ENCODE results near the gene ANKFN1. TPM values are rescaled to one million over a fixed set of nuclear protein-coding genes. Genes with fewer than 3 reads are reported as not detected.

Gene ANKFN1
- total RNA-seq, 1 donor from 2014 or later = not detected

DNA sequence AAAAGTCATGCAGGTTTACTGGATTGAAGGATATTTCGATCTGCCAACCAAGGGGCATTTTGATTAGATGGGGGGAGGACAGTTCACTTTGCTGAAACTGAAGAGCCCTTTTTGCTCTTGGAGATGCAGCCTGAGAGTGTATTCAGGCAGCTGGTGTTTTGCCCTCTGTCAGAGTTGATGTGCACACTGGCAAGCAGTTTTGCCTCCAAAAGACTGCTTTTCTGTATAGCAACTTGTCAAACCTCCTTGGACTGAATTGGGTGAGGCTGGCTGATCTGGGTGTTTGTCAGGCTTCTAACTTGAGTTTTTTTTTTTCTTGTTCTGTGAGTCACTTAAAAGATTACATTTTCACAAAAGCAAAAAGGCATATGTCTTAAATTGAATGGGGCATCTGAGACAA lies 22.6 kb upstream of the ANKFN1 start:
- H3K4me3 Mint-ChIP-seq = no peak overlapping the region
- no peaks in the 10 kb centered on the region for H3K4me1 Mint-ChIP-seq
- intact Hi-C loops (cut with micrococcal nuclease) = no loop called here
- H3K27me3 Mint-ChIP-seq = peaks cover 7% of the 10 kb centered on the region
- no peak overlapping the region for H3K27ac Mint-ChIP-seq
- no peaks in the 10 kb centered on the region for H3K9me3 Mint-ChIP-seq
- H3K36me3 Mint-ChIP-seq (ENCODE audit: low read depth) = no peaks in the 10 kb centered on the region
- DNase-seq = no peak

DNA sequence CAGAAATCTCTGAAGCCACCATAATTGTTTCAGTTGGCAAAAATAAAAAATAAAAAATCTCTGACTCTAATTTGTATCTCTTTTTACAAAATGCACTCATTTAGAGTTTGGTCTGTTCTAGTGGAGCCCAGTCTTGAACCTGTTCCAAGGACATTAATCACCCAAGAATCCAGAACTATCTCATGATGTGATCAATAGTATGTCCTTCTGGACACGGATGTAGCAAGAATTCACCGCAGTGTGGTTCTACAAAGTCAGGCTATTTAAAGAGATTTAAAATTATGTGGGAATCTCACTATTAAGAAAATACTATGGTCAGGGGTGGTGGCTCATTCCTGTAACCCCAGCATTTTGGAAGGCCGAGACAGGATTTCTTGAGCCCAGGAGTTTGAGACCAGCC lies 21.8 kb upstream of the ANKFN1 start:
- Mint-ChIP-seq H3K4me3 (no peak overlapping the region), H3K36me3 (ENCODE audit: low read depth) (no peaks in the 10 kb centered on the region), H3K27me3 (peaks cover 9% of the 10 kb centered on the region), H3K27ac (no peak overlapping the region), H3K9me3 (no peaks in the 10 kb centered on the region), H3K4me1 (no peaks in the 10 kb centered on the region)
- intact Hi-C loops (cut with micrococcal nuclease) = no loop called here
- DNase-seq = no peak

DNA sequence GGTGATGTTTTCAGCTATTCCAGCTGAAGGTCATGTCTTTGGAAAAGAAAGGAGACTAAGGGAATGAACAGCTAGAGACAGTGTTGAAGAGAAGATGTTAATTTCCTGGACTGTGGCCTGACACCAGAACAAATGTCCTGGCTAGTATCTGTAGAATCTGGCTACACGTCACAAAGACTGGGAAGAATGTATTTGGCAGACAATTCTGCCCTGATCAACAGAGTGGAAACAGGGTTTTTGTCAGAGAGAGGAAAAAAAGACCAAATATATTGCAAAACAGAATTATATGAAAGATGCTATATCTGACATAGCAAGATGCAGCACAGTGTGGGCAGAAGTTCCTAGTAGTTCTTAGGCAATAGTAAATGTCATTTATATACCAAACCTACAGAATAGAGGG lies 17.0 kb upstream of the ANKFN1 start:
- H3K27ac Mint-ChIP-seq = no peak overlapping the region
- H3K36me3 Mint-ChIP-seq (ENCODE audit: low read depth) = no peaks in the 10 kb centered on the region
- H3K4me1 Mint-ChIP-seq = no peaks in the 10 kb centered on the region
- no peaks in the 10 kb centered on the region for H3K9me3 Mint-ChIP-seq
- intact Hi-C loops (cut with micrococcal nuclease) = no loop called here
- DNase-seq = no peak
- no peak overlapping the region for H3K4me3 Mint-ChIP-seq
- H3K27me3 Mint-ChIP-seq = peaks cover 3% of the 10 kb centered on the region

DNA sequence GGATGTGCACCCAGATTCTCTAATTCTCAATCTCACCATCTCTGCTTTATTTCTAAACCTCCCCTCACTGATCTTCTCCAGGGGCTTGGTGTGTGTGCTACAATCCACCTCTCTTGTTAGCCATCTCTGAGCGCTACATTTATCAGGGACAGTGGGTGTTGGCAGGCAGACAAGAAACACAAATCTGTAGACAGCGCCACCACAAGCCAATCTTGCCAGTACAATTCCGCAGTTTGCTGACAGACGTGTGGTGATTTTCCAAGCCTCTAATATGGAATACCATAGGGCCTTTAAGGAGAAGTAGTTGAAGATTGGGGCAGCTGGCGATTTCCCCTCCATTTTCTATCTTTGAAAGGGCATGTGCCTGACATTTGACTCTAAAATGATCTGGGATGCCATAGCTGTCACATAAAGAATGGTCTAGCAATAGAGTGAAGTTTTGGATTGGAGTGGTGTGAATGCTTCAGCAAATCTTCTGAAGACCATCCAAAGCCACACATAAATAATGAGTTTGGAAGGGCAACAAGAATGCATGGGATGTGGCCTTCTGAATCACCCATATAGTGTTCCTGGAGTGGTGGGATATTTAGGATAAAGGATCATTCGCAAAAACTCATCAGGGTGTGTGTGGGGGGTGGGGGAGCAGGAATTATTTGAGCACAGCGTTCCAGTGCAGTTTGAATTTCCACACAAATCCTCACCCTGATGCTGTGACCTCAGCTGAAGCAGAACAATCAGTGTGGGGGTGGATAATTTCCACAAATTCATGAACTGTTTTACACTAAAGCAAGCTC lies 12.0 kb upstream of the ANKFN1 start:
- intact Hi-C loops (cut with micrococcal nuclease) = no loop called here
- H3K36me3 Mint-ChIP-seq (ENCODE audit: low read depth) = no peaks in the 10 kb centered on the region
- no peak for DNase-seq
- no peaks in the 10 kb centered on the region for H3K9me3 Mint-ChIP-seq
- H3K27me3 Mint-ChIP-seq = peaks cover 3% of the 10 kb centered on the region
- no peak overlapping the region for H3K27ac Mint-ChIP-seq
- no peaks in the 10 kb centered on the region for H3K4me1 Mint-ChIP-seq
- no peak overlapping the region for H3K4me3 Mint-ChIP-seq

DNA sequence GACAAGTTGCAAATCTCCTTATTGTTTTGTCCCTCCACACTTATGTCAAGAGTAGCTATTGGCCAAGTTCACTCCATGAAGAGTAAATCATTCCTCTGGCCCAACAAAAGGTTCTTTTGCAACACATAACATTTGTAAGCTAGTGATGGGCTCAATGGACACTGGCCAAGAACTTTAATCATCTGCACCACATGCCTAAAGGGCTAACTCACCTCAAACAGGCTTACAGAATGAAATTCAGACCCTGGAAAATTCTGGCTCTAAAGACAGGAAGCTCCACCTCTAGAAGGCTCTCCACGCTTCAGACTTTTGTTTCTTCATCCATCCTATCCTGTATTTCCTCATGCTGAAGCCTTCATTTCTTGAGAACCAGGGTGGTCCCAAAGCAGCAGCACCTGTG lies 10.9 kb upstream of the ANKFN1 start:
- Mint-ChIP-seq H3K4me1 (no peaks in the 10 kb centered on the region), H3K27me3 (peaks cover 1% of the 10 kb centered on the region)
- intact Hi-C loops (cut with micrococcal nuclease) = no loop called here

DNA sequence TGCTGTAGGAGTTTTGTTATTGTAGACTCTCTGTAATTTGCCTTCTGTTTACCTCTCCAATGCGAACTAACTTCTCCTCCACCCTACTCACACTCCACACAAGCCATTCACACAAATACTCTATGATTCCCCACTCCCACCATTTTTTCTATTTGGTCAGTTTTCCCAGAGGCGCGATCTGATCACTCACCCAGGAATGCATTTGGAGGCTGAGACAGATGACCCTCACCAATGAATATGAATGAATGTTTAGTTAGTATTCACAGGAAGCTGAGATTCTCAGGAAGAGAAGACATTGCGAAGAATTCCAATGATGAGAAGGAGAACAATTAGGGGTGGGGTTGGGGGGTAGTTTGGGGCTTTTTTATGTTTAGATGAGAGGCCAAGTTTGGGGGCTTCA lies 10.5 kb upstream of the ANKFN1 start:
- H3K36me3 Mint-ChIP-seq (ENCODE audit: low read depth) = no peaks in the 10 kb centered on the region
- H3K4me1 Mint-ChIP-seq = no peaks in the 10 kb centered on the region
- no peak overlapping the region for H3K4me3 Mint-ChIP-seq
- no peak for DNase-seq
- no peak overlapping the region for H3K27ac Mint-ChIP-seq
- H3K9me3 Mint-ChIP-seq = no peaks in the 10 kb centered on the region
- intact Hi-C loops (cut with micrococcal nuclease) = no loop called here
- no peaks in the 10 kb centered on the region for H3K27me3 Mint-ChIP-seq

More for the DNA sequence above, 10.9 kb upstream of the ANKFN1 start:
- H3K36me3 Mint-ChIP-seq (ENCODE audit: low read depth) = no peaks in the 10 kb centered on the region
- H3K9me3 Mint-ChIP-seq = no peaks in the 10 kb centered on the region
- no peak overlapping the region for H3K4me3 Mint-ChIP-seq
- DNase-seq = no peak
- no peak overlapping the region for H3K27ac Mint-ChIP-seq

DNA sequence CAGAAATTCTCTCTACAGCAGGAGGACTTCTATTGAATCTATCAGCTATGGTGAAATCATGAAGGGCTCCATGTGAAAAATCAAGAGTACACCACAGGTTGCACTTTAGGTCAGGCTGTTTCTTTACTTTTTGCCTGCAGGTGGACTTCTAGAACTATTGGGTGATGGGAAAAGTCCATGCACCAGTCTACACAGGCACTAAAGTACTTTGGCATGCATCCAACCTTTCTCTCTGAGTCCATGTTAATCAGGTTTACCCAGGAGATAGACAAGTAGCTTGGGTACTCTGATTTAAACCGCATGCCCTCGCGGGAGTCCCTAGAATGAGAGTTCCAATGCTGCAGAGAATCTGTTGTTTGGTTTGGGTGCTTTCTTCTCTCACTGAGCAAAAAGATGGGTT lies 9.1 kb upstream of the ANKFN1 start:
- Mint-ChIP-seq H3K4me1 (no peaks in the 10 kb centered on the region), H3K9me3 (no peaks in the 10 kb centered on the region), H3K27ac (no peak overlapping the region), H3K4me3 (no peak overlapping the region), H3K36me3 (ENCODE audit: low read depth) (no peaks in the 10 kb centered on the region), H3K27me3 (peaks cover 2% of the 10 kb centered on the region)
- DNase-seq = no peak
- intact Hi-C loops (cut with micrococcal nuclease) = no loop called here

DNA sequence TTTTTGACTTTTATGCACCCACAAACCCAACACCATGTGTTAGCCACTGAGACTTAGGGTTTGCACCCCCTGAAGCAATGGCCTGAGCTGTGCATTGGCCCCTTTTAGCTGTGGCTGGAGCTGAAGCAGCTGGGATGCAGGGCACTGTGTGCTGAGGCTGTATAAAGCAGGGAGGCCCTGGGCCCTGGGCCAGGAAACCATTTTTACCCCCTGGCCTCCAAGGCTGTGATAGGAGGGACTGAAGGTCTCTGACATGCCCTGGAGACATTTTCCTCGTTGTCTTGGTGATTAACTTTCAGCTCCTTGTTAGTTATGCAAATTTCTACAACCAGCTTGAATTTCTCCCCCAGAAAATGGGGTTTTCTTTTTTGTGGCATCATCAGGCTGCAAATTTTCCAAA lies 6.7 kb upstream of the ANKFN1 start:
- Mint-ChIP-seq H3K36me3 (ENCODE audit: low read depth) (no peaks in the 10 kb centered on the region), H3K27ac (no peak overlapping the region), H3K9me3 (no peaks in the 10 kb centered on the region), H3K4me3 (no peak overlapping the region), H3K4me1 (no peaks in the 10 kb centered on the region), H3K27me3 (peaks cover 4% of the 10 kb centered on the region)
- intact Hi-C loops (cut with micrococcal nuclease) = no loop called here
- DNase-seq = no peak

DNA sequence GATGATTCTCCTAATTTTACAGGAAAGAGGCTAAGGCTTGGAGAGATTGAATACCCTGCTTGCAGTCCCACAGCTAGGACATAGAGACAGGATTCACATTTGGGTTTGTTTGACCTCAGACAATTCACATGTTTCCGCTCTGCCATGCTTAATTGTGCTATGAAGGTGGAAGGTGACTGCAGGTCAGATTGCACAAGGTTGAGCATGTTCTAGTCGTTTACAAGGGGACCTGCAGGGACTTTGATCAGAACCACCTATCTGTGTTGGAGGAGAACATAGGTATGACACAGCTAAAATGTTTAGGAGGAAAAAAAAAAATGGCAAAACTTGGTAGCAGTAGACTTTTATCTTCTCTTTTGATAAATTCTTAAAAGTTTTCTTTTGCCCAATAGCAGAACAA lies 4.9 kb upstream of the ANKFN1 start:
- no peaks in the 10 kb centered on the region for H3K4me1 Mint-ChIP-seq
- no peak overlapping the region for H3K4me3 Mint-ChIP-seq
- DNase-seq = no peak
- no peak overlapping the region for H3K27ac Mint-ChIP-seq
- H3K36me3 Mint-ChIP-seq (ENCODE audit: low read depth) = no peaks in the 10 kb centered on the region
- intact Hi-C loops (cut with micrococcal nuclease) = no loop called here
- H3K9me3 Mint-ChIP-seq = no peaks in the 10 kb centered on the region
- peaks cover 4% of the 10 kb centered on the region for H3K27me3 Mint-ChIP-seq

DNA sequence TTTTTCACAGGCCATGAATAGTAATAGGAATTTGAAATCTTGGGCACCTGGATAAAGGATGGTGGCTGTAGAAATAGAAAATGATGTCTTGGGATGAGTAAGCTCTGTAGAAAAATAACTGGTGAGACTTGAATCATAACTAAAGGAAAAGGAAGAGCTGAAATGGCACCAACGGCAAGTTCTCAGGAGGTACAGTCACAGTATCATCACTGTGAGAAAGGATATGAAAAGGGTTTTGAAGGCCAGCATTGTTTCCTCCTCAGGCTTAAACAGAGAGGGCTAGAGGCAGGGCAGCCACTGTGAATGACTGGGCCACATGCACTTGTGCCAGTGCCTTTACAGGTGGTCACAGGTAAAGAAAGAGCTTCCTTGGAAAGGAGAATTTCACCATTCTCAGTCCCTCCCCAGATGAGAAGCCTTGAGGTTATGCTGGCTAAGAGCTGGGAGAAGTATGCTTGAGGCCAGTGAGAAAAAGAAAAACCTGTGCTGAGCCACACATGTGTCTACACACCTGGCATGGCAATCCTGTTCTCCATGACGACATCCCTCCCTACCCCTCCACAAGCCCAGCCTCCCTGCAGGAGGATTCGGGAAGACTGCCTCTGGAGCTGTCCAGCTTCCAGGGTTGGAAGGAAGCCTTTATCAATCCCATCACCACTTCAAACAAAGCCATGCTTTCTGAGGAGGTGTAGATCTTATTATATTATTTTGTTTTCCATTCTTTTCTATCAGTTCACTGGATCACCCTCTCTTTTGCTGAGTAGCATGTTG lies 3.8 kb upstream of the ANKFN1 start:
- no peaks in the 10 kb centered on the region for H3K36me3 Mint-ChIP-seq (ENCODE audit: low read depth)
- H3K27me3 Mint-ChIP-seq = peaks cover 4% of the 10 kb centered on the region
- intact Hi-C loops (cut with micrococcal nuclease) = no loop called here
- H3K4me3 Mint-ChIP-seq = no peak overlapping the region
- no peaks in the 10 kb centered on the region for H3K4me1 Mint-ChIP-seq
- no peak for DNase-seq
- H3K27ac Mint-ChIP-seq = no peak overlapping the region
- no peaks in the 10 kb centered on the region for H3K9me3 Mint-ChIP-seq

DNA sequence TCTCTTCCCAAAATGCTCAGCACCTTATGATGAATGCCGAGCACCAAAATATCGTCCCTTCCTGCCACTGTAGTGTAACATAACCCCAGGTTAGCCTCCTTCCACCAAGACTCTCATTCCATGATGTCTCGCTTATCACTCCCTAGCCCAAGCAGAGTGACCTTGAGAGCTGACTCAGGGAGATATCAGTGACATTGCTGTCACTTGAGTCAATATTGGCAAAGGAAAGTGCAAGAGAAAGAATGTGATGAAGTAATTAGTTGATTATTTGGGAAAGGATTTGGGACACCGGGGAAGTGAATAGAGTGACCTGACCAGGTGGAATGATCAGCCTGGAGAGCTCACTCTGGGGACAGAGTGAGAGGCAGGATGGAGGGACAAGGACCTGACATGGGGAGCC lies 2.6 kb upstream of the ANKFN1 start:
- no peak overlapping the region for H3K27ac Mint-ChIP-seq
- no peak for DNase-seq
- H3K36me3 Mint-ChIP-seq (ENCODE audit: low read depth) = no peaks in the 10 kb centered on the region
- no peaks in the 10 kb centered on the region for H3K9me3 Mint-ChIP-seq
- H3K4me3 Mint-ChIP-seq = no peak overlapping the region
- intact Hi-C loops (cut with micrococcal nuclease) = no loop called here
- H3K27me3 Mint-ChIP-seq = peaks cover 4% of the 10 kb centered on the region
- H3K4me1 Mint-ChIP-seq = no peaks in the 10 kb centered on the region

DNA sequence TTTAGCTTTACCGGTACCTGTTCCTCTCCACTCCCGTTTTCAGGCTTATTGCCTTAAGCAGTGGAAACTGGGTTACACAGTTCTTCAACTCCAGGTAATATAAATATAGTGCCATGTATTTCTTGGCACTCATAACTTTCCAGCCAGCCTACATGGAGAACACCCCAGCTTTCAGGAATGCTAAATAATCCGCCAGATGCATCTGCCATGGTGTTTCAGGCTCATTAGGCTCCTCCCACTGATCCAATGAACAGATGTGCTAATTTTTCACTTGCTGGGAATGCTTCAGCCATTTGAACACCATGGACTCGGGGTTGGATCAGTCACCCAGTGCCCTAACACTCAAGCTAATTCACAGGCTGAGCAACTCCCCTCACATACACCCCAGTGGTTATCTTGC lies 4.6 kb downstream of the ANKFN1 start:
- intact Hi-C loops (cut with micrococcal nuclease) = no loop called here
- peaks cover 3% of the 10 kb centered on the region for H3K27me3 Mint-ChIP-seq
- no peaks in the 10 kb centered on the region for H3K36me3 Mint-ChIP-seq (ENCODE audit: low read depth)
- H3K27ac Mint-ChIP-seq = no peak overlapping the region
- DNase-seq = no peak
- no peak overlapping the region for H3K4me3 Mint-ChIP-seq
- H3K4me1 Mint-ChIP-seq = no peaks in the 10 kb centered on the region
- no peaks in the 10 kb centered on the region for H3K9me3 Mint-ChIP-seq

DNA sequence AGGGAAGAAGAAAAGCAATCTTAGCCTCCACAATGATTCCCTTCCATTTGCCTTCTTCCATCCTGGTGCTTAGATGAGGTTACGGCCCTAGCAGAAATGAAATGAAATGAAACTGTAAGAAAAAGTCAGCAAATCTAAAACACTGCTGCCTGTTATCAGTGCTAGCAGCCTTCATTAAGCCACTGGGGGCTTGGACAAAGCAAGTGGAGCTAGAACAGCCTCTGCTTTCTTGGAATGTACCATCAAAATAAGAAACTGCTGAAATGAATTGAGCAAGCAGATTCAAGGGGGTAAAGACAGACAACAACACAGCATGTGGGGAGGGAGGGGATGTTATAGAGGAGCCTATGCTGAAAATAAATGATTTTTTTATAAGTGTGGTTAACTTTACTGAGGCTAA lies 5.1 kb downstream of the ANKFN1 start:
- Mint-ChIP-seq H3K27me3 (peaks cover 3% of the 10 kb centered on the region), H3K36me3 (ENCODE audit: low read depth) (no peaks in the 10 kb centered on the region), H3K4me1 (no peaks in the 10 kb centered on the region), H3K4me3 (no peak overlapping the region), H3K27ac (no peak overlapping the region), H3K9me3 (no peaks in the 10 kb centered on the region)
- intact Hi-C loops (cut with micrococcal nuclease) = no loop called here
- no peak for DNase-seq

DNA sequence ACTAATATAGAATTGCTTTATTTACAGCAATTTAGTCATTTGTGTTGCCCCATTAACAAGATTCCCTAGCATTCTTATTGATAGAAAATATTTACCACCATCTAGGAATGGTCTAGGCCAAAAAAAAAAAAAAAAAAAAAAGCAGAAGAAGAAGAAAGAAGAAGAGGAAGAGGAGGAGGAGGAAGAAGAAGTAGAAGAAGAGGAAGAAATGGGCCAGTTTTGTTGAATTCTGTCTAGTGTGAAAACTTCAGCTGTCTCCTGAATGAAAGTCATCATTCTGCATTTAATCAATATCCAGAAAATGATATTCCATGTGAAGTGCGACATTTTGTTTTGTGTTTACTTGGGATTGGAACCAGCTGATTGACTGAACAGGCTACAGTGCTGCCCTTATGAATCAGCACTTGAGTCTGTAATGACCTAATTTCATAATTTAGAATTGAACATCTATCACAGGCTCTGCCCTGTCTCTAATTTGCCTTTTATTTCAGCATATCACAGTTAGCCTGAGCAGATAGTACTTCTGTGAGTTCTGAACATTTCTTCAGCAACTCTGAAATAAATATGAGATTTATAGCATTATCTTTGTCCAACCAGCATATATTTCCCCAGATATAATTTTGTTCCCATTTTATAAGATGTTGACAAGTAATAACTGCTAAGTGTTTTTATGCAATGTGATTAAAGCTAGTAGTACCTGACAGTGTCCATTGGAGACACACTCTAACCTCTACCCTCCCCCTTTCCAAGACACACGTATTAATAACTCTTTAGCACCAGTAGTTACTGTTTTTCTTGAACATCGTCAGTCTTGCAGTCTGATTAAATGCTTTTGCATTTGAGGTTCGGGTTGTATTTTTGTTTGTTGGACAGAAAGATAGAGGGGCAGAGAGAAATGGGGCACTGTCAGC lies 5.9 kb downstream of the ANKFN1 start:
- H3K4me3 Mint-ChIP-seq = no peak overlapping the region
- no peaks in the 10 kb centered on the region for H3K36me3 Mint-ChIP-seq (ENCODE audit: low read depth)
- no peaks in the 10 kb centered on the region for H3K9me3 Mint-ChIP-seq
- H3K27me3 Mint-ChIP-seq = peaks cover 3% of the 10 kb centered on the region
- no peaks in the 10 kb centered on the region for H3K4me1 Mint-ChIP-seq
- intact Hi-C loops (cut with micrococcal nuclease) = no loop called here
- H3K27ac Mint-ChIP-seq = no peak overlapping the region
- no peak for DNase-seq

All from activated CD4-positive, alpha-beta T cell treated with anti-CD3 and anti-CD28 coated beads, Interleukin-2, amount 10 ng/mL, durations not matched to agents 24 days and 14 days (primary cell).